ENCODE measurements around the gene CLEC4C.
"Not testable (repeated sequence)": the region's sequence is repeated elsewhere in the genome, so short reads cannot be mapped to it uniquely, and the experiment has no call there.

Gene CLEC4C, protein sequence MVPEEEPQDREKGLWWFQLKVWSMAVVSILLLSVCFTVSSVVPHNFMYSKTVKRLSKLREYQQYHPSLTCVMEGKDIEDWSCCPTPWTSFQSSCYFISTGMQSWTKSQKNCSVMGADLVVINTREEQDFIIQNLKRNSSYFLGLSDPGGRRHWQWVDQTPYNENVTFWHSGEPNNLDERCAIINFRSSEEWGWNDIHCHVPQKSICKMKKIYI

DNA sequence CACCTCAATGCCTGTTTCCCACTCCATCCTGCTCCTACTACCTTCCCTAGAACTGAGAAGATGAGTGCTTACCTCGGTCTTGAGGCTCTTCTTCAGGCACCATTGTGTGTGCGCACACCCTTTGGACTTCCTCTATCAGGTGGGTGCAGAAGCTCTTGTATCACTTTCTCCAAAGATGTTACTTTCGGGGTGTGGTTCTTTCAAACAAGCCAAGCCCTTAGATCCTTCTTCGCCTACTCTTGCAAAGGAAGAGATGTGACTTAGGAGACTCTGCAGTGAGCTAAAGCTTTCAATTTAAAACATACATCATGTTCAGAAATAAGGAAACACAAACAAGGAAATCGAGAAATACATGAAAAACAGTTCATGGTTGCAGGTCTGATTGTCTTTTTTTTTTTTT, at the start of gene CLEC4C:
CLEC4C (minus strand) TSS at position 130 of the 400 bp plus-strand sequence; CDS start at position 103, 27 bp downstream.
- DNase-seq (ENCODE audit: low read depth), result no peak

DNA sequence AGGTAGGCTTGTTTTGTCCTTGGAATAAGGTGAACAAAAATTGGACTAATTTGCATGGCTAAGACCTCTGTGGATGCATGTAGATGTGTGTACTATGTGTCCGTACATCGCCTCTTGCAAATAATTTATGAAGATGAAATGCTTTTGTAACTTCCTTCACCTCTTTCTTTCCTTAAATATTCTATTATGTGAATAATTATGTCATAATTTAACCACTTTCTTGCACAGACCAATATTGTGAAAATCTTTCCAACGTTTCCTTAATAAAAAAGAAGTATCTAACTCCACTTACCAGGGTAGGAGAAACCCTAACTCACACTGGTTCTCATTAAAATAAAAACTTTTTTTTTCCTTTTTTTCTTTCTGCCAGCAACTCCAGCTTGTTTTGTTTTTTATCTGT, 46.0 kb upstream of the CLEC4C start:
- DNase-seq (ENCODE audit: low read depth), result no peak

DNA sequence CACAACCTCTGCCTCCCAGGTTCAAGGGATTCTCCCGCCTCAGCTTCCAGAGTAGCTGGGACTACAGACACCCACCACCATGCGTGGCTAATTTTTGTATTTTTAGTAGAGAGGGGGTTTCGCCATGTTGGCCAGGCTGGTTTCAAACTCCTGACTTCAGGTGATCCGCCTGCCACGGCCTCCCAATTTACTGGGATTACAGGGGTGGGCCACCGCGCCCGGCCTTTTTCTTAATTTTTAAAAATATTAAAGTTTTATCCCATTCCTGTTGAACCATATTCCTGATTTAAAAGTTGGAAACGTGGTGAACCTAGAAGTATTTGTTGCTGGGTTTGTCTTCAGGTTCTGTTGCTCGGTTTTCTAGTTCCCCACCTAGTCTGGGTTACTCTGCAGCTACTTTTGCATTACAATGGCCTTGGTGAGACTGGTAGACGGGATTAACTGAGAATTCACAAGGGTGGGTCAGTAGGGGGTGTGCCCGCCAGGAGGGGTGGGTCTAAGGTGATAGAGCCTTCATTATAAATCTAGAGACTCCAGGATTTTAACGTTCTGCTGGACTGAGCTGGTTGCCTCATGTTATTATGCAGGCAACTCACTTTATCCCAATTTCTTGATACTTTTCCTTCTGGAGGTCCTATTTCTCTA, 41.8 kb upstream of the CLEC4C start, which contains the start of gene NANOG:
NANOG (plus strand) TSS at position 519 of the 645 bp plus-strand sequence. CDS start 213 bp downstream, outside the sequence.
- not testable (repeated sequence) for DNase-seq (ENCODE audit: low read depth)

DNA sequence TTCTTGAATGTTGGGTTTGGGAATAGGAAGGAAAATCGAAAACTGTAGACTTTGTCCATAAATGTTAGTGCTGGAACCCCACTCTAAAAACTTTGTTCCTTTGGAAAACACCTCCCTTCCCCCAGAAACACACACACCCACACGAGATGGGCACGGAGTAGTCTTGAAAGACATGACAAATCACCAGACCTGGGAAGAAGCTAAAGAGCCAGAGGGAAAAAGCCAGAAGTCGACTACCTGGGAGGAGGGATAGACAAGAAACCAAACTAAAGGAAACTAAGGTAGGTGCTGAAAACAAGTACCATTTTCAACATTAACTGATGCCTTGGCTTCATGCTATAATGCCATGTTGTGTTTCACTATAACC, 41.1 kb upstream of the CLEC4C start:
- DNase-seq (ENCODE audit: low read depth), result no peak

DNA sequence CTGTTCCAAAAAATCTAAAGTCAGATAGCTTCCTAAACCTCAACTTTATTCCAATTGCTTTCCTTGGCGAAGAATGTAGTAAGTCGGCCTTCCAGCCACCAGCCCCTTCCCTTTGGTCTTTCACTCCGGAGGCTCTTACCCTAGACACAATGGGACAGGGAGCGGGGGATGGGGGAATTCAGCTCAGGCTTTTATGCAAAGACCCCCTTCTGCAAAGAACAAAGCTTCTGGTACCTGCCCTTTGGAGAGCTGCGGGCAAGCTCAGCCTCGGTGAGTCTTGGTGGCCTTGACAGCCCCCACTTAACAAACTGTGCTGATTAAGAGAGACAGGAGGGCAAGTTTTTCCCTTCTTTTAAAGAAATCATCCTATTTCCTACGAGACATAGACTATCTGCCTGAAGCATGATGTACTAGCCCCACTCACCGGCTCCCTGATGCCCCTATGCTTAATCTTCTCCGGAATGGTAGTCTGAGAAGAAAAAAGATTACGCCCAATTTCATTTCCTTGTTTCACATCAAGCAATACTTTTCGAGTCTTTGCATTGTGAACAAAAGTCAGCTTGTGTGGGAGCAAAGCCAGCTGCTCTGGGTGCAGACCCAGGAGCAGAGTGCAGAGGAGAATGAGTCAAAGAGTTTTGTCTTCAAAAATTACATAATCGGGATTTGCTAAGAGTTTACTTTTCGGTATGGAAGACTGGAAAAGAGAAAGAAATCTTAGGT, 40.6 kb upstream of the CLEC4C start:
- no peak for DNase-seq (ENCODE audit: low read depth)

DNA sequence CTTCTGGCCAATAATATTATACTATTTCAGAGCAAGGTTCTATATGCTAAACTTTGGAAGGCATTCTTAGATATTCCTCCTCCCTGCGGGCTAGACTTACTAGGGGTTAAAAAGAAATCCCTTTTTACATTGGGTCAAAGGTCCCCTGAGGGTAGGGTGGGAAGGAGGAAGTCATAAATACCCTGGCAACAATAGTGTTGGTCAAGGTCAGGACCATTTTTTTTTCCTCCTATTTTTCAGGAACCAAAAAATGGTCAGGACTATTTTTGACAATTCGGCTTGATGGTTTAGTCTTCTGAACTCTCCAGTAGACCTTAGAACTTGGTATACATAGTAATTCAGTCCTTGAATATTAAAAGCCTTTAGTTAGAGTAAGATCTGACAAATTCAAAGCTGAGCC, 37.5 kb upstream of the CLEC4C start:
- DNase-seq (ENCODE audit: low read depth), result no peak

DNA sequence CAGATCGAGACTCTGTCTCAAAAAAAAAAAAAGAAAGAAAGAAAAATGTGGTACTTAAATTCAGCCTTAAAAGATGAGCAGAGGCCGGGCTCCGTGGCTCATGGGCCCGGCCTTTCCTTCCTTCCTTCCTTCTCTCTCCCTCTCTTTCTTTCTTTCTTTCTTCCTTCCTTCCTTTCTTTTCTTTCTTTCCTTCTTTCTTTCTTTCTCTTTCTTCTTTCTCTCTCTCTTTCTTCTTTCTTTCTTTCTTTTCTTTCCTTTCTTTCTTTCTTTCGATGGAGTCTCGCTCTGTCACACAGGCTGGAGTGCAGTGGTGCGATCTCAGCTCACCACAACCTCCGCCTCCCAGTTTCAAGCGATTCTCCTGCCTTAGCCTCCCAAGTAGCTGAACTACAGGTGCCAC, 36.3 kb upstream of the CLEC4C start:
- DNase-seq (ENCODE audit: low read depth), result not testable (repeated sequence)

DNA sequence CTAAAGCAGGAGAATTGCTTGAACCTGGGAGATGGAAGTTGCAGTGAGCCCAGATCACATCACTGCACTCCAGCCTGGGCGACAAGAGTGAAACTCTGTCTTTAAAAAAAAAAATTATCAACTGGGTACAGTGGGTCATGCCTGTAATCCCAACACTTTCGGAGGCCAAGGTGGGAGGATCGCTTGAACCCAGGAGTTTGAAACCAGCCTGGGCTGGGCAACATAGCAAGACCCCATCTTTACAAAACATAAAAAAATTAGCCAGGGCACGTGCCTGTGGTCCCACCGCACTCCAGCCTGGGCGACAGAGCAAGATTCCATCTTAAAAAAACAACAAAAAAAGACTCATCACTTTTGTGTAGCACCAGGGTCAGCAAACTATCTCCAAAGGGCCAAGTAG, 34.9 kb upstream of the CLEC4C start:
- no peak for DNase-seq (ENCODE audit: low read depth)

DNA sequence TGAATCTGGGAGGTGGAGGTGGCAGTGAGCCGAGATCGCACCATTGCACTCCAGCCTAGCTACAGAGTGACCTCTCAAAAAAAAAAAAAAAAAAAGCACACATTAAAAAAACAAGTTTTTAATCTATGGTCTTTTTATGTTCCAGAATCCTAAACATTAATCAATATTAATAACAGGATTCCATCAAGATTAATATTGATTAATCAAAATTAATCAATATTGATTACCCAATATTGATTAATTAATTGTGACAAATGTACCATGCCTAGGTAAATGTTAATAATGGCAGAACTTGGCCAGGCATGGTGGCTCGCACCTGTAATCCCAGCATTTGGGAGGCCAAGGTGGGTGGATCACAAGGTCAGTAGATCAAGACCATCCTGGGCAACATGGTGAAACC, 34.1 kb upstream of the CLEC4C start:
- DNase-seq (ENCODE audit: low read depth), result no peak

DNA sequence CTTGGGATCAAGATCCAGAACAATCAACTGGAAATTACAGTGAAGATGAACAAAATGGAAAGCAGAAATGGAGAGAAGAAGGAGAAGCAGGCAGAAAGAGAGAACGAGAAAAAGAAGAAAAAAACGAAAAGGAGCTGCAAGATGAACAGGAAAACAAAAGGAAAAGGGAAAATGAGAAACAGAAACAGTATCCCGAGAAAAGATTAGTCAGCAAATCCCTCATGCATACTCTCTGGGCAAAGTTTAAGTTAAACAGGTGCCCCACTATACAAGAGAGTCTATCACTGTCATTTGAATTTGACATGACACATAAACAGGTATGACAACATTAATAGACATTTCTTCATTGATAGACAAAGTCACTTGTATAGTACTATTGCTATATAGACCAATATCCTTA, 22.8 kb upstream of the CLEC4C start:
- DNase-seq (ENCODE audit: low read depth), result no peak

DNA sequence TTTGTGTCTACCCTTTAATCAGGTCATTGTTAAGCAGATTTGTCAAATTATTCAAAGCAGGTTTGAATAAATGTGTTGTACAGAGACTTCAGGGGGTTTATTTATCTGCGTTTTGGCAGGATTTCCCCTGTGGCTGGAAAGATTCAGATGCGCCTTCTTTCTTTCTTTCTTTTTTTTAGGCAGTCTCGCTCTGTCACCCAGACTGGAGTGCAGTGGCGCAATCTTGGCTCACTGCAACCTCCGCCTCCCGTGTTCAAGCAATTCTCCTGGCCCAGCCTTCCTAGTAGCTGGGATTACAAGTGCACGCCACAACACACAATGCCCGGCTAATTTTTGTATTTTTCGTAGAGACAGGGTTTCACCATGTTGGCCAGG, 11.6 kb upstream of the CLEC4C start:
- DNase-seq (ENCODE audit: low read depth), result no peak

DNA sequence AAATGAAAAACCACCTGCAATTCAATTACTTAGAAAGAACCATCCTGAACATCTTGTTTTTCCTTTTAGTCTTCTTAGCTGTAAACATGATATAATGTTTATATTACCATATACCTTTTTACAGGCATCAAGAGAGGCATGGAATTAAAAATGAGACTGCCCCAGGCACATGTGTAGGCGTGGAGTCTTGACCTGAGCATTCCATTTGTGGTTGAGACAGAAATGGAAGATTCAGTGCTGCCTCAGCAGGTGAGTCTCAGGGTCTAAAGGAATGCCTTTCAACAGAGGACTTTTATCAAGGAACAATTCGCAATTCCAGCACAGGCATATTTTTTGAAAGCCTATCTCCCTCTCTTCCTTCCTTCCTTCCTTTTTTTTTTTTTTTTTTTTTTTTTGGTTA, 9.8 kb upstream of the CLEC4C start:
- no peak for DNase-seq (ENCODE audit: low read depth)

DNA sequence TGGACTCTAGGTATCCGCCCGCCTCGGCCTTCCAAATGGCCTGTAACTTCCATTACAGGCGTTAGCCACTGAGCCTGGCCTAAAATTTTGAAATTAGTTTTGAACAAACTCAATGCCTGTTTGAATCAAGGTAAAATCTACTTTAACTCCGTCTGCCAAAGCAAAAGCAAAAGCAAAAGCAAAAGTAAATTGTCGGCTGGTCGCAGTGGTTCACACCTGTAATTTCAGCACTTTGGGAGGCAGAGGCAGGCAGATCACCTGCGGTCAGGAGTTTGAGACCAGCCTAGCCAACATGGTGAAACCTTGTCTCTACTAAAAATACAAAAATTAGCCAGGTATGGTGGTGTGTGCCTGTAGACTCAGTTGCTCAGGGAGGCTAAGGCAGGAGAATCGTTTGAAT, 8.5 kb upstream of the CLEC4C start:
- DNase-seq (ENCODE audit: low read depth), result not testable (repeated sequence)

DNA sequence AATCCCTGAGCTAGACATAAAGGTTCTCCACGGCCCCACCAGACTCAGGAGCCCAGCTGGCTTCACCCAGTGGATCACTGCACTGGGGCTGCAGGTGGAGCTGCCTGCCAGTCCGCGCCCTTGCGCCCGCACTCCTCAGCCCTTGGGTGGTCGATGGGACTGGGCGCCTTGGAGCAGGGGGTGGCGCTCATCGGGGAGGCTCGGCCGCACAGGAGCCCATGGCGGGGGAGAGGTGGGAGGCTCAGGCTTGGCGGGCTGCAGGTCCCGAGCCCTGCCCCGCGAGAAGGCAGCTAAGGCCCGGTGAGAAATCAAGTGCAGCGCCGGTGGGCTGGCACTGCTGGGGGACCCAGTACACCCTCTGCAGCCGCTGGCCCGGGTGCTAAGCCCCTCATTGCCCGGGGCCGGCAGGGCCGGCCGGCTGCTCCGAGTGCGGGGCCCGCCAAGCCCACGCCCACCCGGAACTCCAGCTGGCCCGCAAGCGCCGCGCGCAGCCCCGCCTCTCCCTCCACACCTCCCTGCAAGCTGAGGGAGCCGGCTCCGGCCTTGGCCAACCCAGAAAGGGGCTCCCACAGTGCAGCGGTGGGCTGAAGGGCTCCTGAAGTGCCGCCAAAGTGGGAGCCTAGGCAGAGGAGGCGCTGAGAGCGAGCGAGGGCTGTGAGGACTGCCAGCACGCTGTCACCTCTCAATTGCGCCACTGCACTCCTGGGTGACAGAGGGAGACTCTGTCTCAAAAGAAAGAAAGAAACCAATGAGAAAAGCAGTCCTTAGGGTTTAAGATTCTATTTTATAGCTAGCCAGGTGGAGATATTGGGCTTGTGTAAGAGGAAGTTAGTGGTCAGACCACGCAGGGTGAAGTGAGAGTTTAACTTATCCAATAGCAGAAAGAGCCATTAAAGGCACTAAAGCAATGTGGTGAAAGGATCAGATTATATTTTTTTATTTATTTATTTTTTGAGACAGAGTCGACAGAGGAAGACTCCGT, 5.1 kb upstream of the CLEC4C start:
- not testable (repeated sequence) for DNase-seq (ENCODE audit: low read depth)

DNA sequence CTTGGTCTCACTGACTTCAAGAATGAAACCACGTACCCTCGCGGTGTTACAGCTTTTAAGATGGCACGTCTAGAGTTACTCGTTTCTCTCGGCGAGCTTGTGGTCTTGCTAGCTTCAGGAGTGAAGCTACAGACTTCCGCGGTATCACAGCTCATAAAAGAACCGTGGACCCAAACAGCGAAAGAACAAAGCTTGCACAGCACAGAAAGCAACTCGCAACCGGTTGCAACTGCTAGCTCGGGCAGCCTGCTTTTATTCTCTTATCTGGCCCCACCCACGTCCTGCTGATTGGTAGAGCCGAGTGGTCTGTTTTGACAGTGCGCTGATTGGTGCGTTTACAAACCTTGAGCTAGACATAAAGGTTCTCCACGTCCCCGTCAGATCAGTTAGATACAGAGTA, 4.2 kb upstream of the CLEC4C start:
- no peak for DNase-seq (ENCODE audit: low read depth)

DNA sequence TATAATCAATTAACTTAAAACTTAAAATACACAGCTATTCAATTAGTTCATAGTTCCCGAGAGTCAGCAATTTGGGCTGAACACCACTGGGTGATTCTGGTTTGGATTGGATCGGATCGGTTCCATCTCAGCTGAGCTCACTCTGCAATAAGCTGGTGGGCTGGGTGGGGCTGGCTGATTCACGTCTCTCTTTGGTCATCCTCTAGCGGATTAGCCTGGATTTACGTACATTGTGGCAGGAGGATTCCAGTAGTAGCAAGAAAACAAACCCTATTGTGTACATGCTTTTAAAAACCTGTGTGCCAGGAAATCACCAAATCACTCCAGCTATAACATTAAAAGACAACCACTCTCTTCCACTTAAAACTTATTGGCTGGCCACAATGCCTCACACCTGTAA, 3.2 kb upstream of the CLEC4C start:
- no peak for DNase-seq (ENCODE audit: low read depth)

DNA sequence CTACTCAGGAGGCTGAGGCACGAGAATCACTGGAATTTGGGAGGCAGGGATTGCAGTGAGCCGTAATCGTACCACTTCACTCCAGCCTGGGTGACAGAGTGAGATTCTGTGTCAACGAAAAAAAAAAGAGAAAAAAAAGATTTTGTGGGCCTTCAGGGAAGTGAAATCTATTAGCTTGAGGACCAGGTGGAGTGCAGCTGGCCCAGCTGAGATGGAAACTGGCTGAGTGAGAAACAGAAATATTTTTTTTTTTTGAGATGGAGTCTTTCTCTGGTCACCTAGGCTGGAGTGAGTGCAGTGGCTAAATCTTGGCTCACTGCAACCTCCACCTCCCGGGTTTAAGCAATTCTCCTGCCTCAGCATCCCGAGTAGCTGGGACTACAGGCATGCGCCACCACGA, 2.3 kb upstream of the CLEC4C start:
- DNase-seq (ENCODE audit: low read depth), result no peak

DNA sequence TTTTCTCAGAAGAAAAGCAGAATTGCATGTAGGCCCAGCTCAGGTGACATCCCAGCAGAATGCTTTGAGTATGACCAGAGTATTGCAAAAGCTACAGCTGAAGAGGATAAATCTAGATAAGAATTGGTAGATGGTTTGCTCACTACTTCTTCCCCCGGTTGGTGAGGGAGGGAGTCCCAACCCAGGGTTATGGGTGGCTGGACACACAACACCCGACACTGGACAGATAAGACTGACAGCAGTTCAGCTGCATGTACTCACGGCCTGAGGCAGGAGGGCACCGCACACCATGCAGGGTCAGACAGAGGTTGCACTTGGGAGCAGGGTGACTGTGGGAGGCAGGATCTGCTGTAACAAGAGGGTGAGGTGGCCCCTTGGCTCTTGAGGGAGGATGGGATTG, 1.7 kb upstream of the CLEC4C start:
- DNase-seq (ENCODE audit: low read depth), result no peak

DNA sequence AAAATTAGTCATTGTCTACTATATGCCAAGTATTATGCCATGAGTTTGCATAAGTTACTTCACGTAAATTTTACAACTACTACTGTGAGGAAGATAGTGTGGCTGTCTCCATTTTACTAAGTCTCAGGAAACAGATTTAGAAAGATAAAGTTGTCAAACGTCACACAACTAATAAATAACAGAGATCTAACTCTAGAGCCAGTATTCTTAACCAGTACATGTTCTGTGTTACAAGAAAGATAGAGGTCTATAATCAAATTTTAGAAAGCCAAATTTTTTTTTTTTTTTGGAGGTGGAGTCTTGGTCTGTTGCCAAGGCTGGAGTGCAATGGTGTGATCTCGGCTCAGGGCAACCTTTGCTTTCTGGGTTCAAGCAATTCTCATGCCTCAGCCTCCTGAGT, 14.2 kb downstream of the CLEC4C start:
- no peak for DNase-seq (ENCODE audit: low read depth)

DNA sequence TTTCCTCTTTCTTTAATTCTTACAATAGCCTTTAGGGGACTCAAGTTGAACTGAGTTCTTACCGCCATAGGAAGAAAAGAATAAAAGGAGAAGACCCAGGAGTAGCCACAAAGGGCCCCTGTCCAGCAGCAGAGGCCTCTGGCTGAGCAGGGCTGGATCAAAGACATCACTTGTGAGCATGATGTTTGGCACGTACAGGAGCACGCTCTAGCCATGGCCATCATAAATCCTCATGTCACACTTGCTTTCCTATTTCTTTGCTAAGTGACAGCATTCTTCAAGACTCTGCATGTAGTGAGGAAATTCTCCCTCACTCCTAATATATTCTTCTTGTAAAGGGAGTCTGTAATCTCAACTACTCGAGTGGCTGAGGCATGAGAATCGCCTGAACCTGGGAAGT, 15.7 kb downstream of the CLEC4C start:
- DNase-seq (ENCODE audit: low read depth), result no peak

DNA sequence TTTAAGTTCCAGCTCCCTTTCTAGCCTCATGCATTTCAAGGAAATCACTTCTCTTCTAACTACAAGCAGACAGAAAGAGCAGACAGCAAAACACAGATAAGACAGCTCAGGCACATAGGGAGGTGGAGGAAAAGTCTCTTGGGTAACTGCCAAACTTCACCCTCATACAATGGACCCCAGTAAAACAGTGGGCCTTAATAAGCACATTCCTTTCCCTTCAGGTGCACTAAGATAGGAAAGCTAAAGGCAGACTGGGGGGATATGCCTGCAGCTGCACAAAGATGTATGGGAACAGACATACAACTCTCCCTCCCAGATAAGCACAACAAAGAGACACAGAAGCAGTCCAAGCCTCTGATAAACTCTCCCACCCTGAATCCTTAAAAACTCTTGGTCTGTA, 16.2 kb downstream of the CLEC4C start:
- DNase-seq (ENCODE audit: low read depth), result not testable (repeated sequence)

DNA sequence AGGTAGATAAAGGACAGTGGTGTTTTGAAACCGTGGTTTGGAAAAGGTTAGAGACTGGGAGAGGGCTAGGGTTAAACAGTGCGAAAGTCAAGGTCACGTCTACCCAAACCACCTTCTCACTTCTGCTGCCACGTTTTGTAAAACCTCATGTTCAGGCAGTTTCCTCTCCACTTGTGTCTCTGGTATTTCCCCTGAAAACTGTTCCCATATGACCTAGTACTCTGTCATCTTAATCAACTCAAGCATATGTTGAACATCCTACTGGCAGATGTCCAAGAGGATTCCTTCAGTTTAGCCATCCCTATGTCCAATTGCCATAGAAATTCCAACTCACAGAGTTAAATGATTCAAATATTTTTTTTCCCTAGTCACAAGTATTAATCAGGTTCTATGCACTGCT, 17.4 kb downstream of the CLEC4C start:
- no peak for DNase-seq (ENCODE audit: low read depth)

Data from stimulated activated CD4-positive, alpha-beta T cell treated with anti-CD3 and anti-CD28 coated beads, Interleukin-2, amount 100 ng/mL, for 4 hours (primary cell).